NCI-H748 (cell line): Measurements from ENCODE around the gene SLC2A10.
A peak's percentile ranks its signal among the peaks of the same experiment; 100 is the strongest.

Source experiments
- DNase-seq: peaks from one replicate; lab custom pipeline; 2025; ENCODE audit not compliant: unreplicated experiment; lab: John Stamatoyannopoulos, UW

SLC2A10 gene

GRCh38 chr20:46701986-46702385 is 7.5 kb upstream of the SLC2A10 start:
- DNase-seq, result no peak

- DNase-seq, result no peak
Measured at GRCh38 chr20:46702447-46703203, 6.8 kb upstream of the SLC2A10 start.

- no peak for DNase-seq
Measured at GRCh38 chr20:46703435-46703834, 6.0 kb upstream of the SLC2A10 start.

DNA sequence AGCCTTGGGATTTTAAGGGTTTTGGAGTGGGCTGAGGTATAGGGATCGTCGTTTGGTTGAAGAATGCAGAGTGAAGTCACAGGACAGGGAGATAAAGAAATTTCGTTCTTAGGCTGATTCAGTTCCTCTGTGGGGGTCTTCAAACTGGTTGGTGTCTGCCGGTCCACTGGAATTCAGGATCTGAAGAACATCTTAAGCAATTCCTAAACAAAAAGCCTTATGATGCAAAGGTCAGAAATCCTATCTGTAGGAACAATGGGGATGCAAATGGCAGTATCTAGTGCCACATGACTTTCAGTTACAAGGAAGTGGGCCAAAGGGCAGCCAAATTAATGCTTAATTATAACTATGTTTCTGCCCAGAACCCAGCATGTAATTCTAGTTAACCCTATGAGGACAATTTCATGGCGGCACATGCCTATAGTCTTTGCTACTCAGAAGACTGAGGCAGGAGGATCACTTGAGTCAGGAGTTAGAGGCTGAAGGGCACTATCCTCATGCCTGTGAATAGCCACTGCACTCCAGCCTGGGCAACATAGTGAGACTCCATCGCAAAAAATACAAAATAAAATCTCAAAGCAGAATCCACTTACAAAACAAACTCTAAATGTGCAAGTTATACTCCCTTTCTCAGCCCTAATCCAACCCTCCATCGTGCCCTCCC is 4.6 kb upstream of the SLC2A10 start:
- DNase-seq, result no peak

GRCh38 chr20:46705378-46705729 is 4.1 kb upstream of the SLC2A10 start:
- DNase-seq, result no peak

DNA sequence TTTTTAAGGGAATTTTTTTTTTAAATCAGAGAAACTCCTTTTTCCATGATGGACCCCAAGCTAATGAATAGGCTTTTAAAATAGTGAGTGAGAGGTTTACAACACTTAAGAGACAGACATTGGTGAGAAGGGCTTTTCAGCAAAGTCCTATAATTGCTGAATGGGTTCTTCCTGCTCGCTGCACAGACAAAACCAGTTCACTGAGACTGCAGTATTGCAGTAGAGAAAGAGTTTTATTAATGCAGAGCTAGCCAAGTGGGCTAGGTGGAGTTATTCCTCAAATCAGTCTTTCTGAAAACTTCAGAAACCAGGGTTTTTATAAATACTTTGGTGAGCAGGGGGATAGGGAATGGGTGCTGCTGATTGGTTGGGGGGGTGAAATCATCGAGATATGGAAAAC is 3.2 kb upstream of the SLC2A10 start:
- DNase-seq, result no peak

- DNase-seq, result peak; percentile 36
Measured at GRCh38 chr20:46708172-46708860, 1.1 kb upstream of the SLC2A10 start.

DNA sequence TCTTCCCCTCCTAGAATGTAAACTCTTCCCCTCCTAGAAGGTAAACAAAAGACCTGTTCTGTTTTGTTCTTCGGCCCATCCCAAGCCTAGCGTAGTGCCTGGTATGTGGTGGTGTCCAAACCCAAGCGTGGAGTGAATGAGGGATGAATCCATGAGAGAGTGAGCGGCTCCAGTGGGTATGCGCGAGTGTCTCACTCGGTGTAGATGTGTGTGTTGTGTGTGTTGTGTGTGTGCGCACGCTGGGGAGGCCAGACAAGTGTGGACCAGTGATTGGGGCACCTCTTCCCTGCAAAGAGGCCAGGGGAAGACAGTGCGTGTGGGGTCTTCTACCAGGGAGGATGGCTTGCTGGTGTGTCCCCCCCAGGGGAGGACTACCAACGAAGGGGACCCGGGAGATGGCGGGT is 392 bp upstream of the SLC2A10 start:
- no peak for DNase-seq

GRCh38 chr20:46710153-46710913 is 884 bp downstream of the SLC2A10 start:
- DNase-seq, result no peak

- no peak for DNase-seq
Measured at GRCh38 chr20:46712056-46712636, 2.7 kb downstream of the SLC2A10 start.

DNA sequence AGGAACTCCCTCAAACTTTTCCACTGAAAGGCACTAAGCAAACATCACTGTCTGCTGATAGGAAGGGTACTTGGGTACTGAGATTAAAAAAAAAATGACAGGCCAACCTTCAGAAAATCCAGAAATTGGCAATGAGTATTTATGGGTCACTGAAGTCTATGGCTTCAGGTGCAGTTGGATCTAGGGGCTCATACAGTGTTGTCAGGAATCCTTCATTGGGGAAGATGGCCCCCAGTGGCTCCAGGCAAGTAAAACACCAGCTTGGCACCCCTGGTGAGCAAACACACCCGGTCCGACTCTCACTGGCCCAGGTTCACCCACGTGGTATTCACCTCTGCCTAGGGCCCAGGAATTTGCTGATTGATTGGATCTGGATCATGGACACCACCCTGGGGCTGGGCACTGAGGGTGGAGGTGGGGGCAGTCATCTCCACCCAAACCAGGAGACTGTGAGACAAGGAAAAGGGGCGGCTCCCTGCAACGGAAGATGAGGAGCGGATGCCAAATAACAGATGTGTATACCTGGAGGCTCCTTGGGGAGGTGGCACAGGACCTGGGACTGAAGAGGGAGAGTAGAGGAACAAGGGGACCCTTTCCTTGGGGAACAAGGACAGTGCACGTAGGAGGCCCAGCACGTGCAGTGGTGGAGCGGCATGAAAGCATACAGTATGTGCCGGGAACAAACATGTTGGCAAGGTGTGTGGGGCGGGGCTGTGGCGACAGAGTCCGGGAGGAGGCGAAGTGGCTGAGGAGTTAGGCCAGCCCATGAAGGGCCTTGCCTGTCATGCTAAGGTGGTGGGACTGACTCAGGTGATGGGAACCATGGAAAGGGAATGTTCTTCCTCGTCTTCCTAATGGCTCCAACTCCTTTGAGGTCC is 4.7 kb downstream of the SLC2A10 start:
- no peak for DNase-seq

DNA sequence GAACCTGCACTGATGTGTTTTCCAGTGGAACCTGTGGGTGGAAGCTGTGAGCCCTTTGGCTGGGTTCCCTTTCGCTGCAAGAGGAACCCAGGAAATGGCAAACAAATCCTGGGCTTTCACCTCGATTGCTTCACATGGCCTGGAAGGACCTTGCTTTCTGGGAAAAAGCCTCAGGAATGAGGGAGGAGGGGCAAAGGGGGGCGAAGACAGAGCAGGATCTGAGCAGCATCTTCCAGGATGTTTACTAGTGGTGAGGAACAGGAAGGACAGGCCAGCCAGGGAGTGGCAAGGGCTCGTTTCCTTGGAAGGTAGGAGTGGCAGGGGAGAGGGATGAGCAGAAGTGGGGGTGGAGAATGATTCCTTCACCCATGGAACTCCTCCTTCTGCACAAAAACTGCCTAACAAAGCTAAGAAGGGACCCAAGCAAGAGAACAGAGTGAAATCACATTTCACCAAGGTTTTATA is 5.9 kb downstream of the SLC2A10 start:
- no peak for DNase-seq

- no peak for DNase-seq
Measured at GRCh38 chr20:46717818-46718541, 8.5 kb downstream of the SLC2A10 start.

- no peak for DNase-seq
Measured at GRCh38 chr20:46720019-46720418, 10.6 kb downstream of the SLC2A10 start.

- no peak for DNase-seq
Measured at GRCh38 chr20:46720776-46721425, 11.5 kb downstream of the SLC2A10 start.

DNA sequence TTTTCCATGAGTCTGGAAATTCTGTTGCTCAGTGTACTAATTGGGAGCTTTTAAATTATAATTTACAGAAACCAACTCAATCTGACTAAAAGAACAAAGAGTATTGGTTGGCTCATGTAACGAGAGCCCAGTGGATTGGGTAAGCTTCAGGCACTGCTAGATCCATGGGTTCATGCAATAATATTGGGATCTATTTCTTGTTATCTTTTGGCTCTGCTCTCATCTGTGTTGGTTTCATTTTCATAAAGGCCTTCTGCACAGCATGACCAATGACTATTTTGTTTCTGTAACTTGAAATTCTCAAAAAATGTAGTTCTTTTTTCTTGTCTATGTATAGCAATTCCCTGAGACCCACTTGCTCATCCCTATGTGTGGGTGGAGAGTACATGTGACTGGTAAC is 12.0 kb downstream of the SLC2A10 start:
- no peak for DNase-seq

GRCh38 chr20:46722450-46722849 is 13.0 kb downstream of the SLC2A10 start:
- DNase-seq, result no peak

GRCh38 chr20:46723039-46723438 is 13.6 kb downstream of the SLC2A10 start:
- no peak for DNase-seq
